Measurements from ENCODE around the gene ZGLP1. TPM values are rescaled to one million over a fixed set of nuclear protein-coding genes. Genes with fewer than 3 reads are reported as not detected.

Gene ZGLP1
- total and polyA plus RNA-seq, 2 of the 13 experiments (the other 11 are each of a cell fraction or from before 2014, with no cell fraction given) = 2.4 to 3.0 TPM

DNA sequence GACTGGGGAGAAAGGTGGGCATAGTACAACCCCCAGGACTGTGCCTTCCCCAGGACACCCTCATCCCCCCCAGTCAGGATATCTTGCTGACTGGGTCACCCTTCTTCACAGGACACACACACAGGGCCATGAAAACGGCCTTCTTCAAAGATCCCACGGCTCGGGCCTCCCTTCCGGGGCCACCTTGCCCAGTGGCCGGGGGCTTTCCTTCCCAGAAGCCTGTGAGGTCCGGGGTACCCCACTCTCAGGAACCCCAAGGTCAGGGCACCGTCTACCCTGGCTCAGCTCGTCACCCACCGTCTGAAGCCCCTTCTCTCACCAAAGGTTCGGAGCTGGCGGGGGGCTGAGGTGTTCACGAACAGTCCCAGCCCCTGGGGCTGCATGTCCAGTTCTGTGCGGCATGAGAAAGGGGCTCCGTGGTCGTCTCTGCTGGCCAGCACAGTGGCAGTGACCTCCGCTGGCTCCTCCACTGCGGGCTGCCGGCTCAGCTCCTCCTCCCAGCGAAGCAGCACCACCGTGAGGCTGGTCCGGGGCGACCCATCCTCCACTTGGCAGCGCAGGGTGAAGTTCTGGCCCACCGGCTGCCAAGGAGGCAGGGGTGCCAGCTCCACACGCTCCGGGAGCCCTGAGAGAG, 25.9 kb upstream of the ZGLP1 start (continued):
- no peak for TF ChIP-seq SKI (IDR thresholded peaks at IDR 0.05; ENCODE audit: partially characterized antibody)
- TF ChIP-seq GABPB1 (CRISPR knock-in tag; IDR thresholded peaks at IDR 0.05) = peak; percentile 46; the same call in 1 of the 2 replicates
- TF ChIP-seq, protein P1, sequence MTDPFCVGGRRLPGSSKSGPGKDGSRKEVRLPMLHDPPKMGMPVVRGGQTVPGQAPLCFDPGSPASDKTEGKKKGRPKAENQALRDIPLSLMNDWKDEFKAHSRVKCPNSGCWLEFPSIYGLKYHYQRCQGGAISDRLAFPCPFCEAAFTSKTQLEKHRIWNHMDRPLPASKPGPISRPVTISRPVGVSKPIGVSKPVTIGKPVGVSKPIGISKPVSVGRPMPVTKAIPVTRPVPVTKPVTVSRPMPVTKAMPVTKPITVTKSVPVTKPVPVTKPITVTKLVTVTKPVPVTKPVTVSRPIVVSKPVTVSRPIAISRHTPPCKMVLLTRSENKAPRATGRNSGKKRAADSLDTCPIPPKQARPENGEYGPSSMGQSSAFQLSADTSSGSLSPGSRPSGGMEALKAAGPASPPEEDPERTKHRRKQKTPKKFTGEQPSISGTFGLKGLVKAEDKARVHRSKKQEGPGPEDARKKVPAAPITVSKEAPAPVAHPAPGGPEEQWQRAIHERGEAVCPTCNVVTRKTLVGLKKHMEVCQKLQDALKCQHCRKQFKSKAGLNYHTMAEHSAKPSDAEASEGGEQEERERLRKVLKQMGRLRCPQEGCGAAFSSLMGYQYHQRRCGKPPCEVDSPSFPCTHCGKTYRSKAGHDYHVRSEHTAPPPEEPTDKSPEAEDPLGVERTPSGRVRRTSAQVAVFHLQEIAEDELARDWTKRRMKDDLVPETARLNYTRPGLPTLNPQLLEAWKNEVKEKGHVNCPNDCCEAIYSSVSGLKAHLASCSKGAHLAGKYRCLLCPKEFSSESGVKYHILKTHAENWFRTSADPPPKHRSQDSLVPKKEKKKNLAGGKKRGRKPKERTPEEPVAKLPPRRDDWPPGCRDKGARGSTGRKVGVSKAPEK (CRISPR knock-in tag; IDR thresholded peaks at IDR 0.05; ENCODE audit: borderline replicate concordance) = no peak
- no peak for TF ChIP-seq EEA1 (CRISPR knock-in tag; IDR thresholded peaks at IDR 0.05; ENCODE audit: borderline replicate concordance)
- no peak for TF ChIP-seq ZNF570 (CRISPR knock-in tag; IDR thresholded peaks at IDR 0.05; ENCODE audit: borderline replicate concordance)
- TF ChIP-seq SP1 (IDR thresholded peaks at IDR 0.05) = no peak
- TF ChIP-seq SP1 (CRISPR knock-in tag; IDR thresholded peaks at IDR 0.05) = 0 out of 2 replicates have a peak, but pooled peaks have one; percentile 46
- no peak for TF ChIP-seq NFRKB (IDR thresholded peaks at IDR 0.05)
- no peak for TF ChIP-seq BORCS8-MEF2B (CRISPR knock-in tag; IDR thresholded peaks at IDR 0.05)
- no peak for TF ChIP-seq ATM (IDR thresholded peaks at IDR 0.05; ENCODE audit: borderline replicate concordance)
- TF ChIP-seq ZNF160 (CRISPR knock-in tag; IDR thresholded peaks at IDR 0.05) = no peak
- TF ChIP-seq BRCA1 (CRISPR knock-in tag; IDR thresholded peaks at IDR 0.05) = no peak
- no peak for TF ChIP-seq ZFY (CRISPR knock-in tag; IDR thresholded peaks at IDR 0.05)
- TF ChIP-seq, protein P2, sequence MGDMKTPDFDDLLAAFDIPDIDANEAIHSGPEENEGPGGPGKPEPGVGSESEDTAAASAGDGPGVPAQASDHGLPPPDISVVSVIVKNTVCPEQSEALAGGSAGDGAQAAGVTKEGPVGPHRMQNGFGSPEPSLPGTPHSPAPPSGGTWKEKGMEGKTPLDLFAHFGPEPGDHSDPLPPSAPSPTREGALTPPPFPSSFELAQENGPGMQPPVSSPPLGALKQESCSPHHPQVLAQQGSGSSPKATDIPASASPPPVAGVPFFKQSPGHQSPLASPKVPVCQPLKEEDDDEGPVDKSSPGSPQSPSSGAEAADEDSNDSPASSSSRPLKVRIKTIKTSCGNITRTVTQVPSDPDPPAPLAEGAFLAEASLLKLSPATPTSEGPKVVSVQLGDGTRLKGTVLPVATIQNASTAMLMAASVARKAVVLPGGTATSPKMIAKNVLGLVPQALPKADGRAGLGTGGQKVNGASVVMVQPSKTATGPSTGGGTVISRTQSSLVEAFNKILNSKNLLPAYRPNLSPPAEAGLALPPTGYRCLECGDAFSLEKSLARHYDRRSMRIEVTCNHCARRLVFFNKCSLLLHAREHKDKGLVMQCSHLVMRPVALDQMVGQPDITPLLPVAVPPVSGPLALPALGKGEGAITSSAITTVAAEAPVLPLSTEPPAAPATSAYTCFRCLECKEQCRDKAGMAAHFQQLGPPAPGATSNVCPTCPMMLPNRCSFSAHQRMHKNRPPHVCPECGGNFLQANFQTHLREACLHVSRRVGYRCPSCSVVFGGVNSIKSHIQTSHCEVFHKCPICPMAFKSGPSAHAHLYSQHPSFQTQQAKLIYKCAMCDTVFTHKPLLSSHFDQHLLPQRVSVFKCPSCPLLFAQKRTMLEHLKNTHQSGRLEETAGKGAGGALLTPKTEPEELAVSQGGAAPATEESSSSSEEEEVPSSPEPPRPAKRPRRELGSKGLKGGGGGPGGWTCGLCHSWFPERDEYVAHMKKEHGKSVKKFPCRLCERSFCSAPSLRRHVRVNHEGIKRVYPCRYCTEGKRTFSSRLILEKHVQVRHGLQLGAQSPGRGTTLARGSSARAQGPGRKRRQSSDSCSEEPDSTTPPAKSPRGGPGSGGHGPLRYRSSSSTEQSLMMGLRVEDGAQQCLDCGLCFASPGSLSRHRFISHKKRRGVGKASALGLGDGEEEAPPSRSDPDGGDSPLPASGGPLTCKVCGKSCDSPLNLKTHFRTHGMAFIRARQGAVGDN (CRISPR knock-in tag; IDR thresholded peaks at IDR 0.05) = 0 out of 2 replicates have a peak, but pooled peaks have one; percentile 8
- no peak for TF ChIP-seq MZF1 (CRISPR knock-in tag; IDR thresholded peaks at IDR 0.05; ENCODE audit: borderline replicate concordance)
- peak; percentile 60; the same call in 1 of the 2 replicates for TF ChIP-seq HDAC2 (CRISPR knock-in tag; IDR thresholded peaks at IDR 0.05)
- no peak for TF ChIP-seq NR2F6 (IDR thresholded peaks at IDR 0.05)
- TF ChIP-seq NR2F6 (CRISPR knock-in tag; IDR thresholded peaks at IDR 0.05) = peak; percentile 51; the same call in 1 of the 2 replicates
- TF ChIP-seq ZNF543 (CRISPR knock-in tag; IDR thresholded peaks at IDR 0.05) = no peak
- no peak for TF ChIP-seq POLR2AphosphoS2 (IDR thresholded peaks at IDR 0.05; ENCODE audit: low read depth, low read length)
- TF ChIP-seq ZNF335 (CRISPR knock-in tag; IDR thresholded peaks at IDR 0.05) = 0 out of 2 replicates have a peak, but pooled peaks have one; percentile 41
- no peak for TF ChIP-seq SNAI1 (CRISPR knock-in tag; IDR thresholded peaks at IDR 0.05; ENCODE audit: borderline replicate concordance)
- TF ChIP-seq GABPA (IDR thresholded peaks at IDR 0.05; ENCODE audit: low read depth, low read length) = no peak
- no peak for TF ChIP-seq GABPA (CRISPR knock-in tag; IDR thresholded peaks at IDR 0.05; ENCODE audit: low read depth)

All from HepG2 (cell line).